GM19239 (cell line): Measurements from ENCODE around the gene SPATC1L.
"Not testable (repeated sequence)": the region's sequence is repeated elsewhere in the genome, so short reads cannot be mapped to it uniquely, and the experiment has no call there.

Experiments
- DNase-seq: peaks from one replicate; pipeline ENCODE4 v3.0.0; 2011; ENCODE audit warnings: low spot score; ENCODE audit not compliant: insufficient read length
- FAIRE-seq: peaks from 2 replicates; lab custom pipeline; 2011; peaks lifted over from hg19 to GRCh38; lab: Jason Lieb, UNC

The SPATC1L gene

GRCh38 chr21:46183910-46184624 is at the start of gene SPATC1L:
Gene SPATC1L, minus strand, starts transcription at chr21:46184459. Its CDS starts 1,643 bp downstream, at chr21:46182816.
- no peak for FAIRE-seq

DNA sequence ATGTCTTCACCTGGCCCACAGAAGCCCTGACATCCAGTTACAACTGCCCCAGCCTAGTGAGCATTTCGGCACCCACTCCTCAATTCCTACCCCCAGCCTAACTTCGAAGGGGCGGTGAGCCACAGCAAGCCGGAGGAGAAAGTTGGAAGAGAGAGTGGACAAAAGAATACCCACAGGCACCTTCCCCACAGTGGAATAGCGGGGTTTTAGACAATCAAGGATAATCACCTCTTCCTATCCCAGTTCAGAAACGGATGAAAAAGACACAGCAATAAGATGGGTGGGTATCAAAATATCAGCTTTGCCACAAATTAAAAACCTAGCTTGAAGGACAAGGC is 45.6 kb upstream of the SPATC1L start:
- DNase-seq (no peak), FAIRE-seq (no peak)

More at GRCh38 chr21:46183910-46184624, at the start of gene SPATC1L:
- DNase-seq, result peak; percentile 57

DNA sequence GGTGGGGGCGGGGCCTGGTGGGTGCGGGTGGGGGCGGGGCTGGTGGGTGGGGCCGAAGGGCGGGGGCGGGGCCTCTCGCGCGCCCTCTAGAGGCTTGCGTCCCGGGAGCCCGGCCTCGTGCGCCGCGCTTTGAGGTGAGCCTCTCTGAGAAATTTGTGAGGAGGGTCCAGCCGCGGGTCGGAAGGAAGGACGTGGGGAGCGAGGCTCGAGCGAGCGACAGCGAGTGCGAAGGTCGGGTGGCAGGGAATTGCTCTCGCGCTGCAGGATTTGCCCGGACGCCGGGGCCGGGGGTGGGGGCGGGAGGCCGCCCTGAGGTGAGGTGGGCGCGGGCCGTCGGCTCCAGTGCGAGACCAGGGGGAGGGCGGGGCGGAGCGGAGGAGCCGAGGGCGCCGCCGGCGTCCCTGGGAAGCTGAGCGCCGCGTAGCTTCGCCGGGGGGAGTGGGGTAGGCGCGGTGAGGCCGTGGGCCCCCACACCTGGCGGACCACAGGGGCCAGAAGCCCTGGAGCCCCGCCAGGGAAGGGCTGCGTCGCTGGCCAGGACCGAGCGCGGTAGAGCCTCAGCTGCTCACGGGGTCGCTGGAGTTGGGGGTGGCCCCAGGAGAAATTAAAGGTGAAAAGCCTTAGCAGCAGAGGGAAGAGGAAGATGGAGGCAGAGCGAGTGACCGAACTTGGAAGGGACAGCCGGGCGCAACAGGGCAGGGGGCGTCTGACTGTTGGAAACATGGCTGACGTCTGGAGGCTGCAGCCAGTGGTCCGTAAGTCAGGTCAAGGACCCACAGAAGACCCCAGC is 45.1 kb upstream of the SPATC1L start:
- no peak for FAIRE-seq
- peak; percentile 42 for DNase-seq

GRCh38 chr21:46228345-46229051 is 44.2 kb upstream of the SPATC1L start, which contains the start of gene LSS:
Gene LSS, minus strand, starts transcription at chr21:46228774. Its CDS starts 29 bp downstream, at chr21:46228745.
- FAIRE-seq, result peak; percentile 56
- peak; percentile 97 for DNase-seq

DNA sequence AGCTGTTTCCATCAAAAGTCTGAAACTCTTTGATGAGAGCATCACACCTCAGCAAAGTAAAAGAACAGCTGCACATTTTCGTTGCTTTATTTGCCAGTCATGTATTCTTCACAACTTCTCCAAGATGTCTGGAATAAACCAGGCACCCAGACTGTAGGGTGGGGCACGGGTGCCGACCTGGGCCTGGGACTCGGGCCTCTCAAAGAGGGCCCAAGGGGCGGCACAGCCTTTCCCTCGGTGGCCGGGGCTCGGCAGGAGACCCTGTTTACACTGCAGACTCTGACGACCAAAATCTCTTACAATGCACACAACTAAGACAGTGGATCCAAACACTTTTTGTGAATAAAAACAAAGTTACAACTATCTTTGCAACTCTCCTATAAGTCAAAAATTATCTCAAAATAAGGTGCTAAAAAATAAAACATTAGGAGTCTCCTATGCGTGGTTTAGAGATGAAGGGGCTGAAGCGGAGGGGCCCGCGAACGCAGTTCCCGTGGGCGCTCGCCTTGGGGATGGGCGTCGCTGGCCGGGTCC is 43.6 kb upstream of the SPATC1L start:
- DNase-seq (no peak), FAIRE-seq (no peak)

DNA sequence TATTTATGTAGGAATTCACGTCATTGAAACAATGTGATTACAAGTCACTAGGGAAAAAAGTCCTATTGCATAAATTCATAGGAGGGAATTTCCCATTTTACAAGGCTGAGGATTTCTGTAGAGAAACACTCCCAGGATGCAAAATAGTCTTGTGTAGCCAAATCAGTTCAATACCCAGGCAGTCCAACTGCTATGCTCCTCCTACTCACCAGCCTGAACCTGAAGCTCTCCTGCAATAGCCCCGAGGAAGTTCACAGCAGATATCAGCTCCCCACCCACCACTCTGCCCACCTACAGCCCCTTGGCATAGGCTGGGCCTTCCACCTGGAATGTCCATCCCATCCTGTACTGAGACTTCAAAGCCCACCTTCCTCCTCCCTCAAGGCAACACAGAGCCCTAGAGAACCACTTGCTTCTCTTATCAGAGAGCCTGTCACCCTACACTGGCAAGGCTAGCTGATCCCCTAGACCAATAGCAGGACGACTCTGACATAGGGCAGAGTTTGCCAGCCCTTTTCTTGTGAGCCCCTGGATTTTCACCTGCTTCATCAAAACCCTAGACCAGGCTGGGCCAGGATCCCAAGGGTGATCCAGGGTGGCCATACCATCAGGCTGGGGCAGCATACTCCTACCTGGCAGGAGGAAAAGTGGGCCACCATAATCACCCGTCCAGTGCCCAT is 42.8 kb upstream of the SPATC1L start:
- DNase-seq (no peak), FAIRE-seq (no peak)

DNA sequence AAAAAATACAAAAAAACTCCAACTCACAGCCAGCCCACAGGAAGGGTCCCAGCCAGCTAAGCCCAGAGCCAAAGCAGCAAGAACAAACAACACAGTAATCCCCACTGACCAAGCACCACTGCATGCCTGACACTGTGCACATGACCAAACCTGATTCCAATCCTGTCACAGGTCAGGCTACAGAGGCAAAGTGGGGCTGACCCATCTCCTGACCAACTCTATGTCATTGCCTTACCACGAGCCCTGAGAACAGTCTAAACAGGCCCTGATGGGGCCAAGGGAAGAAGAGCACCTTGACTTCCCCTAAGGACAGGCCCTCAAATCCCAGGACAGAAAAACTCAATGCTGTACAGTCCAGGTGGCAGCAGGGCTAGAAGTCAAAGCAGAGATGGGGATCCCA is 41.9 kb upstream of the SPATC1L start:
- FAIRE-seq (no peak), DNase-seq (no peak)

GRCh38 chr21:46223661-46224060 is 39.4 kb upstream of the SPATC1L start:
- not testable (repeated sequence) for FAIRE-seq, DNase-seq

- no peak for FAIRE-seq
These were observed 39.0 kb upstream of the SPATC1L start for GRCh38 chr21:46223217-46223616.

GRCh38 chr21:46222436-46223116 is 38.3 kb upstream of the SPATC1L start:
- DNase-seq, result no peak
- no peak for FAIRE-seq

More at GRCh38 chr21:46223217-46223616, 39.0 kb upstream of the SPATC1L start:
- DNase-seq, result no peak

GRCh38 chr21:46221664-46222435 is 37.6 kb upstream of the SPATC1L start:
- FAIRE-seq (no peak), DNase-seq (no peak)

DNA sequence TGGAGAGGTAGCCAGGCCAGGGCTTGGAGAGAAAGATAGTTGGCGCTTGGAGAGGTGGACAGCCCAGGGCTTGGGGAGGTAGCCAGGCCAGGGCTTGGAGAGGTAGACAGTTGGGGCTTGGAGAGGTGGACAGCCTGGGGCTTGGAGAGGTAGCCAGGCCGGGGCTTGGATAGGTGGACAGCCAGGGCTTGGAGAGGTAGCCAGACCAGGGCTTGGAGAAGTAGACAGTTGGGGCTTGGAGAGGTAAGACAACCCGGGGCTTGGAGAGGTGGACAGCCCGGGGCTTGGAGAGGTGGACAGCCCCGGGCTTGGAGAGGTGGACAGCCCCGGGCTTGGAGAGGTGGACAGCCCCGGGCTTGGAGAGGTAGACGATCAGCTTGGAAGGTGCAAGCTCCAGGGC is 36.6 kb upstream of the SPATC1L start:
- no peak for FAIRE-seq
- no peak for DNase-seq

DNA sequence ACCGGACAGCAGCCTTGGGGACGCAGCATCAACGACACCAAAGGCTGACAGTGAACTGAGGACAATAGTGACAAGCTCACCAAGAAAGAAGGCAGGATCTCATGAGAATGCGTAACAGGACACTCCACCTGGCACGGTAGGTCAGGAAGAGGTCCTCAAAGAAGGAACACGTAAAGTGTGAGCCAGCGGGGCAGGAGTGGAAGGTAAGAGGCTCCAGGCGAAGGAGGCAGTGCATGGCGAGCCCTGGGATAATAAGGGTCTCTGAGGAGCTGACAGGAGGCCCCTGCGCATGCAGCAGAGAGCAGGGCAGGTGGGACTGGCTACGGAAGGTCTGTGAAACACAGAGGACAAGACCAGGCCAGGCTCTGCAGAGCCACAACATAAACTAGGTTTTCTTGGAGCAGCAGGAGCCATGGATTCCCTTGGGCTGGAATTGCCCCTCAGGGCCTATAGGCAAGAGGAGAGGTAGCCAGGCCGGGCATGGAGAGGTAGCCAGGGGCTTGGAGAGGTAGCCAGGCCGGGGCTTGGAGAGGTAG is 36.1 kb upstream of the SPATC1L start:
- no peak for DNase-seq
- no peak for FAIRE-seq

GRCh38 chr21:46219591-46220239 is 35.5 kb upstream of the SPATC1L start:
- FAIRE-seq, result no peak
- DNase-seq, result no peak

DNA sequence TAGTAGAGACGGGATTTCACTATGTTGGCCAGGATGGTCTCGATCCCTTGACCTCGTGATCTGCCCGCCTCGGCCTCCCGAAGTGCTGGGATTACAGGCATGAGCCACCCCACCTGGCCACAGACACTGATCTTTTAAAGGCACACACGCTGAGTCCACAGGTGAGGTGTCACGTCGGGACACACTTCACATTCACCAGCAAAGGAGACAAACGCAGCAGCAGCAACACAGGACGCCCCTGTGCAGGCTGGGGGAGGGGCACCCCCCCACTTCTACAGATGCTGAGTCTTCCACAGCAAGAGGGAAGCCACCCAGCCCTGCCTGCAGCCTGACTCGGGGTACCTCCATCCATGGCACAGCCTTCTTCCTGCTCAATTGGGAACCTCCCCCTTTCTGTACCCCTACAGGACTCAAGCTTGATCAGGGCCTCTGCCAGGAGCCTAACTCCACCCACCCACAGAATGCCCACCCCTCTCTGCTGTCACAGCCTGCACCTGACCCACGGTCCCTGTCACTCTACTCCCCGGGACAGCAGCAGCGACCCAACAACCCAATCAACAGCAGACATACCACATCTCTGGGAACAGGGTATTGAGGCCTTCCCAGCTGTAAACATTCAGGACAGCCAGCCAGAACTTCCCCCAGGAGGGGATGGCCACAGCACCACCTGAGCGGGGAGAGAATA is 34.8 kb upstream of the SPATC1L start:
- DNase-seq (no peak), FAIRE-seq (no peak)

DNA sequence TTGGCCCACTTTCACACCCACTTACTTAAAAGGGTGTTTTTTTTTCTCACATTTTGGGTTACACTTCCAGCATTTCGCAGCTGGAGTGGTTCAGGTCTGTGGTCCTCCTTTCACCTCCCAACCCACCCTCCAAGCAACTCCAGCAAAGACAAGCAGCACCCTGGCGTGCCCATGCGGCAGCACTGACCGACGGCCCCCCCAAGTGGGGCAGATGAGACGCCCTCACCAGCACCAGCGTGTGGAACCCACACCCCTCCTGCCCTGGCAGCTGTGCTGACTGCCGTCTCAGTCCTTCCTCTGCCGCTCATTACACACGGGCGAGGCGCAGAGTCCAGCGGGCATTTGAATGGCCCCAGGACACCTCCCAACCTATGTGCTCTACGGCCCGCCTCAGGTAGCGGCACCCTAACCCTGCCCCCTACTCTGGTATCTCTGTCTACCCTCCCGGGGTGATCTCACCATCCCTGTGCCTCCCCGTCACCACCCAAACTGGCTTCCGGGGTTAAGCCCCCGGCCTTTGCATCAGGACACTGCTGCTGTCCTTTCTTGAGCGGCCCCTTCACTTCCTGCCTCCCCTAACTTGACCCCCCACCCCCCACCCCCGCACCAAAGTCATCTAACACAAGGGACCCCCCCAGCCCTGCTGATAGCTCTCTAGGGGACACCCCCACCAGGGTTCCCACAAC is 33.4 kb upstream of the SPATC1L start:
- no peak for FAIRE-seq
- DNase-seq, result no peak
